Subcutaneous adipose tissue (tissue), 4 donors: Measurements from ENCODE around the gene CALCA. TPM values are rescaled to one million over a fixed set of nuclear protein-coding genes. Genes with fewer than 3 reads are reported as not detected.

Experiments
- total RNA-seq, 4 donors: library from RNA; depleted of rRNA; stranded (reverse); fragments of >200 nt; gene quantifications; one replicate each; pipeline ENCODE4 v1.1.0, GENCODE V29; 2016
- TF ChIP-seq, protein P1 (sequence below): fragments of 450-650 bp; IDR thresholded peaks from one replicate; pipeline ENCODE4 v1.5.1; 2016; ENCODE audit warnings: low read depth, mild to moderate bottlenecking, control low read depth, antibody characterized with exemption, moderate library complexity

The CALCA gene
- total RNA-seq, 4 donors from 2014 or later: not detected

DNA sequence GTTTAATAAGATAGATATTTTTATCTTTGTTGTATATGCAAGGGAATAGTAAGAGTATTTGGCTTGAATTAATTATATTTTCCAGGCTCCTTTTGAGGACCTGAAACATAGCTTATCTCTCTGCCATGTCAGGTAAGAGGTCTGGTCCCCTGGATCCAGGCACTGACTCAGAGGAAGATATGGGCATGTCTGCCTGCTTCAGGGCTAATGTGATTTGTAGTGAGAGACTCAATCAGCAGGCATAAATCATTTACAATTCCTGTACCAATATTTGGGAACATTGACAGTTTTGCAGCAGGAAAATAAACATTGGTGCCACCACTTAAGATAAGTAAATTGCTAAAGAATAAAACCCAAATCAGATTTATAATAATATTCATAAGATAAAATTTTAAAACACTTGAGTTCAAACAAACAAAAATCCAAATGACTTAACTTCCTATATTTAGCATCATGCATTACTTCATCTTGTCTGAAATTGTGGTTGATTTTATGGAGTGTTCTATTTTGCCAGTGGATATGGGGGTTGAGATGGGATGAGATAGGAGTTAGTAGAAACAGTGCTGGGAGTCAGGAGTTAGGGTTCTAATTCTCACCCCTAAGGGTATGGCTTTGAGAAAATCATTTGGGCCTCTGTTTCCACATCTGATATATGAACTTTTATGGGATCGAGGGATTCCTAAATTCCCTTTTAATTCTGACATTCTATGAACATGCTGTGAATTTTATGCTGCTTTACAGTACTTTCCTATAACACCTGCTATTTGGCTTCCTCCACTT, 5.1 kb upstream of the CALCA start:
- TF ChIP-seq, protein P1, sequence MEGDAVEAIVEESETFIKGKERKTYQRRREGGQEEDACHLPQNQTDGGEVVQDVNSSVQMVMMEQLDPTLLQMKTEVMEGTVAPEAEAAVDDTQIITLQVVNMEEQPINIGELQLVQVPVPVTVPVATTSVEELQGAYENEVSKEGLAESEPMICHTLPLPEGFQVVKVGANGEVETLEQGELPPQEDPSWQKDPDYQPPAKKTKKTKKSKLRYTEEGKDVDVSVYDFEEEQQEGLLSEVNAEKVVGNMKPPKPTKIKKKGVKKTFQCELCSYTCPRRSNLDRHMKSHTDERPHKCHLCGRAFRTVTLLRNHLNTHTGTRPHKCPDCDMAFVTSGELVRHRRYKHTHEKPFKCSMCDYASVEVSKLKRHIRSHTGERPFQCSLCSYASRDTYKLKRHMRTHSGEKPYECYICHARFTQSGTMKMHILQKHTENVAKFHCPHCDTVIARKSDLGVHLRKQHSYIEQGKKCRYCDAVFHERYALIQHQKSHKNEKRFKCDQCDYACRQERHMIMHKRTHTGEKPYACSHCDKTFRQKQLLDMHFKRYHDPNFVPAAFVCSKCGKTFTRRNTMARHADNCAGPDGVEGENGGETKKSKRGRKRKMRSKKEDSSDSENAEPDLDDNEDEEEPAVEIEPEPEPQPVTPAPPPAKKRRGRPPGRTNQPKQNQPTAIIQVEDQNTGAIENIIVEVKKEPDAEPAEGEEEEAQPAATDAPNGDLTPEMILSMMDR: no peak

- TF ChIP-seq, protein P1: no peak
Measured at GRCh38 chr11:14975252-14975587, 3.1 kb upstream of the CALCA start.

- TF ChIP-seq, protein P1: no peak
Measured at GRCh38 chr11:14974515-14975251, 2.5 kb upstream of the CALCA start.

GRCh38 chr11:14973621-14974514, 1.7 kb upstream of the CALCA start:
- TF ChIP-seq, protein P1: no peak

DNA sequence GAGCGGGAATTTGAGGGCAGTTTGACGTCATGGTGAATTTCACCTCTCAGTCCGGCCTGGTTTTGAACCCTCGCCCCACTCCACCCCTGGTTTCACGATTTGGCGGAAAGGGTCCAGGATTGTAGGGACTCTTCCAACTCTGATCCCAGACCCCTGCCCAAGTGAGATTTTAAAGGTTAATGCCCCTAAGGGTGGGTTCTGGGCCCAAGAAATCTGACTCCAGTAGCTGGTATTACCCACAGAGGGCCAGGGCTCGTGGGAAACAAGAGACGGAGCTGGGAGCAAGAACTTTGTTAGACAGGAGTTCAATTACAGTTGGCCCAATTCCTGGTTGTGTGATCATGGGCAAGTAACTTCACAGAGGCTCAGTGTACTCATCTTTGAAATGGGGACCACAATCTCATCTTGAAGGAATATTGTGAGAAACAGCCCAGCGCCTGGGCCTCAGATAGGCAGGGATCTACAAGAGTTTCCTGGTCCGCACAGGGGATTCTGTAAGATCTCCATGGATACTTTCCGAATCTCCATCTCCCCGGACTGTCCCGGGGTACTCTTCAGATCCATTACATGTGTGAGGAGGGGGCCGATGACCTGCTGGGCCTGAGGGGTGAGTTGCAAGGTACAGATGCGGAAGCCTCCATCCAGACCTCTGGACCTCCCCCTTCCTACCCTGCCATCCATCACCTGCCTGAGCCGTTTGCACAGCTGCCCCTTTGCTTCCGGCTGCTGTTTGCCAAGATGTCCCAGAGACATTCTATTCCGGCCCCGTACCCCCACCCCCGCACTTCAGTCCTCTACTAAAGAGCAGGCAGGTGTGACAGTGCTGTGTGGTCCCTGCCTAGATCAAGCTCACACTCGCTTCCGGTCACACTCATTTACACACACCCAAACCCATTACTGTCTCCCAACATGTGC, 687 bp upstream of the CALCA start:
- TF ChIP-seq, protein P1: no peak

GRCh38 chr11:14969901-14970323, 2.2 kb downstream of the CALCA start:
- TF ChIP-seq, protein P1: no peak
